Upper lobe of right lung (tissue), 1 donor: ENCODE results near the gene KIF7. TPM values are rescaled to one million over a fixed set of nuclear protein-coding genes. Genes with fewer than 3 reads are reported as not detected.

ENCODE experiments used
- ATAC-seq: fragments of 200-7000 bp; cut with Tn5 transposase; one replicate; pipeline ENCODE4 v1.9.1; 2020; ENCODE audit warnings: mild to moderate bottlenecking, moderate library complexity
- DNase-seq: peaks from one replicate; pipeline ENCODE4 v3.0.0-alpha.2; 2020
- H3K27ac ChIP-seq: fragments of 200-600 bp; one replicate; pipeline ENCODE4 v1.8.0; 2022
- H3K27me3 ChIP-seq: fragments of 200-600 bp; one replicate; pipeline ENCODE4 v1.8.0; 2022; ENCODE audit warnings: mild to moderate bottlenecking
- H3K36me3 ChIP-seq: fragments of 200-600 bp; one replicate; pipeline ENCODE4 v1.8.0; 2022
- H3K4me1 ChIP-seq: fragments of 200-600 bp; one replicate; pipeline ENCODE4 v1.8.0; 2022
- H3K4me3 ChIP-seq: fragments of 200-600 bp; one replicate; pipeline ENCODE4 v1.8.0; 2022; ENCODE audit warnings: mild to moderate bottlenecking
- H3K9me3 ChIP-seq: fragments of 200-600 bp; one replicate; pipeline ENCODE4 v1.8.0; 2022
- intact Hi-C: fragments of 100-400 bp; cut with DNase I; formaldehyde crosslinking; loops from one replicate; pipeline ENCODE4 v1.11.0; 2022
- total RNA-seq: library from RNA; stranded (reverse); fragmentation: NEBNext Ultra II Directional; extraction: Animal tissue kit (Norgen Biotek cat#: 25700); gene quantifications from one replicate; pipeline ENCODE4 v1.2.1, GENCODE V29; 2021
- TF ChIP-seq, protein P1 (sequence below): fragments of 200-600 bp; IDR thresholded peaks from one replicate; pipeline ENCODE4 v1.8.0; 2022; ENCODE audit warnings: antibody characterized with exemption
- donor health status: DM: no; HTN: yes; CAD: no; lungs with severe emphysema.

Gene KIF7
- total RNA-seq, 1 donor from 2014 or later = 2.1 TPM

DNA sequence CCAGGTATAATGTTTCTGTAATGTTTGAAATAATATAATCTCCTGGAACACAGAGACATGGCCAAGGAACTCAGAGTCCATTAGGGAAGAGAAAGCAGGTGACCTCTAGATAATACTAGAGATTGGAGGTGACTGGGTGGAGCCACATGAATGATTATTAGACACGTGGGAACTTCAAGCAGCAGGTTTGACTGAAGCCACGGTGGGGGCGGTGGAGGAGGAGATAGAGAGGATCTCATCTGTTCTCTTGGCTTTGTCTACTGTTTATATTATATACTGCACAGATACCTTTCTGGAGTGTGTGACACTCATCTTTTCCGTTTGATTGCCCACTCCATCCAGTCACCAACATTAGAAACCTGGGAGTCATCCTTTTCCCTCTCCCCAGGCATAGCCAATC, 33.7 kb downstream of the KIF7 start:
- Histone ChIP-seq H3K9me3 (no peaks in the 10 kb centered on the region), H3K4me1 (no peaks in the 10 kb centered on the region), H3K27ac (no peak overlapping the region), H3K4me3 (no peak overlapping the region), H3K27me3 (no peaks in the 10 kb centered on the region), H3K36me3 (no peaks in the 10 kb centered on the region)
- DNase-seq (no peak), ATAC-seq (no peak)
- intact Hi-C loops = no loop called here
- TF ChIP-seq, protein P1, sequence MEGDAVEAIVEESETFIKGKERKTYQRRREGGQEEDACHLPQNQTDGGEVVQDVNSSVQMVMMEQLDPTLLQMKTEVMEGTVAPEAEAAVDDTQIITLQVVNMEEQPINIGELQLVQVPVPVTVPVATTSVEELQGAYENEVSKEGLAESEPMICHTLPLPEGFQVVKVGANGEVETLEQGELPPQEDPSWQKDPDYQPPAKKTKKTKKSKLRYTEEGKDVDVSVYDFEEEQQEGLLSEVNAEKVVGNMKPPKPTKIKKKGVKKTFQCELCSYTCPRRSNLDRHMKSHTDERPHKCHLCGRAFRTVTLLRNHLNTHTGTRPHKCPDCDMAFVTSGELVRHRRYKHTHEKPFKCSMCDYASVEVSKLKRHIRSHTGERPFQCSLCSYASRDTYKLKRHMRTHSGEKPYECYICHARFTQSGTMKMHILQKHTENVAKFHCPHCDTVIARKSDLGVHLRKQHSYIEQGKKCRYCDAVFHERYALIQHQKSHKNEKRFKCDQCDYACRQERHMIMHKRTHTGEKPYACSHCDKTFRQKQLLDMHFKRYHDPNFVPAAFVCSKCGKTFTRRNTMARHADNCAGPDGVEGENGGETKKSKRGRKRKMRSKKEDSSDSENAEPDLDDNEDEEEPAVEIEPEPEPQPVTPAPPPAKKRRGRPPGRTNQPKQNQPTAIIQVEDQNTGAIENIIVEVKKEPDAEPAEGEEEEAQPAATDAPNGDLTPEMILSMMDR = no peak

DNA sequence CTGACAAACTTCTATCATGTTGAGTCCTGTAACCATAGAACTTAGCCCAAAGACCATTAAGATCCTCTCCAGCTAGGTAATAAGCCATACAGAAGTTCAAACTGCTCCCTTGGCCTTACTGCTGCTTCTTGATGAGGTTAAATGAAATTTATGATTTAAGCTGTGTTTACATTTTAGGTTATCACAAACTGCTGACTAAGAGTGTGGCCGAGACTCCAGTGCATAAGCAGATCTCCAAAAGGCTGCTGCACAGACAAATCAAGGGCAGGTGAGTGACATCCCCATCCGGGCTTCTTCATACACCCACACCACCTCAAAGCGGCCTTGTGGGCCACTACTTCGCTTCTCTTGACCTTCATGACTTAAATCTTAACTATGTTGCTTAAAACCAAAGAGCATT, 39.0 kb downstream of the KIF7 start:
- H3K27ac ChIP-seq = no peak overlapping the region
- no peaks in the 10 kb centered on the region for H3K36me3 ChIP-seq
- ATAC-seq = no peak
- TF ChIP-seq, protein P1 = no peak
- H3K9me3 ChIP-seq = no peaks in the 10 kb centered on the region
- H3K4me1 ChIP-seq = no peaks in the 10 kb centered on the region
- intact Hi-C loops = no loop called here
- DNase-seq = no peak
- H3K27me3 ChIP-seq = no peaks in the 10 kb centered on the region
- no peak overlapping the region for H3K4me3 ChIP-seq

DNA sequence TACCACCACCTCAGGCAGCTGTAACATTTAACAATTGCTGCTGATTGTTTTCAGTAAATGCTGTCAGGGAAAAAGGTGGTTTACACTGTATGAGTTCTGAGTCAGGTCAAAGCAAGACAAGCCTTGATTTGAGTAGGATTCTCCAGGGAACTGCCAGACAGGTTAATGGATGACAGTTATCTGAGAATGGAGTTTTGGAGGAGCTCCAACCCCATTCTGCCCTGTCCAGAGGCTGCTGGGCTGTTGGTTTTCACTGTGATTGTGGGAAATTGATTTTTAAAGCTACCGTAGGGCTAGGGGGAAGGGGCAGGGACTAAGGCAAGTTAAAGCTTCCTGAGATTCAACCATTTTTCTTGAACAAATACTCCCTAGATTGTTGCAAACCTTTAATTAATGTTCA, 40.1 kb downstream of the KIF7 start:
- no peak overlapping the region for H3K4me3 ChIP-seq
- no peak for DNase-seq
- TF ChIP-seq, protein P1 = no peak
- no peak overlapping the region for H3K27ac ChIP-seq
- H3K4me1 ChIP-seq = no peaks in the 10 kb centered on the region
- intact Hi-C loops = no loop called here
- no peaks in the 10 kb centered on the region for H3K36me3 ChIP-seq
- no peak for ATAC-seq
- H3K9me3 ChIP-seq = no peaks in the 10 kb centered on the region
- no peaks in the 10 kb centered on the region for H3K27me3 ChIP-seq

DNA sequence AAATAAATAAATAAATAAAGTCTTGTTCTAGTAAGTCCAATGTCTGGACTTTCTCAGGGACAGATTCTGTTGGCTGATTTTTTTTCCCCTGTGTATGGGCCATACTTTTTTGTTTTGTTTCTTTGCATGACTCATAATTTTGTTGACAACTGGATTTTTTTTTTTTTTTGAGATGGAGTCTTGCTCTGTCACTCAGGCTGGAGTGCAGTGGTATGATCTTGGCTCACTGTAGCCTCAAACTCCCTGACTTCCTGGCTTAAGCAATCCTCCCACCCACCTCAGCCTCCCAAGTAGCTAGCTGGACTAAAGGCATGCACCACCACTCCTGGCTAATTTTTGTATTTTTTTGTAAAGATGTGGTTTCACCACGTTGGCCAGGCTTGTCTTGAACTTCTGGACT, 41.1 kb downstream of the KIF7 start:
- Histone ChIP-seq H3K9me3 (no peaks in the 10 kb centered on the region), H3K4me3 (no peak overlapping the region), H3K27ac (no peak overlapping the region), H3K27me3 (no peaks in the 10 kb centered on the region), H3K36me3 (no peaks in the 10 kb centered on the region), H3K4me1 (no peaks in the 10 kb centered on the region)
- TF ChIP-seq, protein P1 = no peak
- DNase-seq (no peak), ATAC-seq (no peak)
- intact Hi-C loops = no loop called here

DNA sequence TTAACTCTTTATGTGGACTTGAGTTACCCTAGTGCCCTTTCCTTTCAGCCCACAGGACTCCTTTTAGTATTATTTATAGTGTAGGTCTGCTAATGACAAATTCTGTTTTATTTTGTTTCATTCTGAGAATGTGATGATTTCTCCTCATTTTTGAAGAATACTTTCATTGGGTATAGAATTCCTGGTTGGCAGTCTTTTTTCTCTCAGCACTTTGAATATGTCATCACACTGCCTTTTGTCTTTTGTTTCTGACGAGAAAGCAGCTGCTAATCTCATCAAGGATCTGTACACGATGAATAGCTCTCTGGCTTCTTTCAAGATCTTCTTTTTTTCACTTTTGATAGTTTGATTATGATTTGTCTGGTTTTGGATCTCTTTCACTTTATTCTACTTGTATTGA, 42.2 kb downstream of the KIF7 start:
- TF ChIP-seq, protein P1 = no peak
- H3K4me3 ChIP-seq = no peak overlapping the region
- no peaks in the 10 kb centered on the region for H3K4me1 ChIP-seq
- no peaks in the 10 kb centered on the region for H3K9me3 ChIP-seq
- H3K27ac ChIP-seq = no peak overlapping the region
- H3K27me3 ChIP-seq = no peaks in the 10 kb centered on the region
- DNase-seq (no peak), ATAC-seq (no peak)
- intact Hi-C loops = no loop called here
- H3K36me3 ChIP-seq = no peaks in the 10 kb centered on the region

DNA sequence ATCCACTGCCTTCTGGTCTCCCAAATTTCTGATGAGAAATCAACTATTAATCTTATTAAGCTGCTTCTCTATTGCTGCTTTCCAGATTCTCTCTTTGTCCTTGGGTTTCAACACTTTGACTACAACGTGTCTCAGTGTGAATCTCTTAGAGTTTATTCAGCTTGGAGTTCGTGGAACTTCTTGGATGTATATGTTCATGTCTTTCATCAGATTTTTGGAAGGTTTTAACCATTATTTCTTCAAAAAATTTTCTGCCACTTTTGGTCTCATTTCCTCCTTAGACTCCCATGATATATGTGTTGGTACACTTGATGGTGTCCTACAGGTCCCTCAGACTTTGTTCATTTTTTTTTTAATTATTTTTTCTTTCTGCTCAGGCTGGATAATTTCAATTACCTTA, 44.0 kb downstream of the KIF7 start:
- TF ChIP-seq, protein P1 = no peak
- DNase-seq (no peak), ATAC-seq (no peak)
- no peak overlapping the region for H3K27ac ChIP-seq
- intact Hi-C loops = no loop called here
- H3K36me3 ChIP-seq = no peaks in the 10 kb centered on the region
- H3K9me3 ChIP-seq = no peaks in the 10 kb centered on the region
- H3K4me3 ChIP-seq = no peak overlapping the region
- H3K4me1 ChIP-seq = no peaks in the 10 kb centered on the region
- H3K27me3 ChIP-seq = no peaks in the 10 kb centered on the region
